Astrocyte of the hippocampus (primary cell): ENCODE results near the gene SPOCK1.

Experiments
- DNase-seq: peaks from one replicate; pipeline ENCODE4 v3.0.0; 2011; ENCODE audit warnings: low read depth, low spot score

The SPOCK1 gene

GRCh38 chr5:136953346-136954069, 545.6 kb downstream of the SPOCK1 start:
- DNase-seq = peak; percentile 31

GRCh38 chr5:136927571-136927970, 571.6 kb downstream of the SPOCK1 start:
- no peak for DNase-seq

GRCh38 chr5:136926073-136926472, 573.1 kb downstream of the SPOCK1 start:
- no peak for DNase-seq
